Measurements from ENCODE around the gene ZNF593OS.

The ZNF593OS gene

GRCh38 chr1:26158908-26159742 is 12.5 kb downstream of the ZNF593OS start, which contains the start of gene FAM110D:
TSS of gene FAM110D (plus strand) at chr1:26159079. CDS start at chr1:26161292, 2,213 bp downstream.
- no peak for DNase-seq

- DNase-seq = no peak
These were observed 13.2 kb downstream of the ZNF593OS start for GRCh38 chr1:26158271-26158907.

DNA sequence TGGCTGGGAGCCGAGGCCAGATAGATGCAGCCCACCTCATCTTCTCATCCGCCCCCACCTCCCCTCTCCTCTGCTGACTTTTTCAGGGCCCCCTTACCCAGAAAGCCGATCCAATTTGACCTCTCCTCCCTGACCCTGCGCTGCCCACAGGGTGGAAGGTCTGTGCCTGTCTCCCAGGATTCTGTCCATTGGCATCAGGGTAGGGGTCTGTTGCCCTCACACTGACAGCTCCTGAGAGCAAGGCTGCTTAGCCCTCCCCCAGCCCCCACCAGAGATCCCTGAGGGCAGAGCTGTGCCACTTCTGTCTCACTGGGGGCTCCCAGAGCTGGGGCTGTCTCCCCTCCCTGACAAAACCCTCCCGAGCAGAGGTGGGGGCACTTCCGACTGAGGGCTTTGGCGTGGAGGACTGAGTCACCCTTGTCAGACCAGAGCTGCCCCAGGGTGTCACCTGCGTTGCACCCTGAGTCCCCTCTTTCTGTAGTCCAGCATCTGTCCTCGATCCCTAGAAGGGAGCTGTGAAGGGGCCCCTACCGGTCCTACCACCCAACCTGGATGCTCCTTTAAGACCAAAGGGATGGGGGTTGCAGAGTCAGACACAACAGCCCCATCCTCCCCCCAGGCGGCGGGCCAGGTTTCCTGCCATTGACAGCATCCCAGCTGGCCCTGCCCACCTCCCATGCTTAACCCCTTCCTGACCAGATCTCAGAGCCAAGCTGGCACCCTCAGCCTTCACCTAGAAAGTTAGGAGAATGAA is 15.2 kb downstream of the ZNF593OS start:
- DNase-seq = no peak

GRCh38 chr1:26155370-26156284 is 16.0 kb downstream of the ZNF593OS start:
- no peak for DNase-seq

DNA sequence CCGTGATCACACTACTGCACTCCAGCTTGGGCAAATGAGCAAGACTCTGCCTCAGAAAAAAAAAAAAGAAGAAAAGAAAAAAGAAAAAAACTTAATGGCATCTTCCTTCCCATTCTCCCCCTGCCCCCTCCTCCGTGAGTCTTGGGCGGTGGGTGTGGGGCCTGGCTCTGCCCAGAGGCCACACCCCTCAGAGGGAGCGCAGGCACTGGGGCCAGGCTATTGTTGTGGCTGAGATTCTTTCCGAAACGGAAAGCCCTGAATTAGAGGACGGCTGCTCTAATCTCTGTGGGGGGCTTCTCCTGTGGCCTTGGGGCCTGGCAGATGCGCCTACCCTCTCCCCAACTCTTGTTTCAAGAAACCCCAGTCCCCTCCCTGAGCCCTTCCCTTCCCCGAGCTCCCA is 16.9 kb downstream of the ZNF593OS start:
- no peak for DNase-seq

- no peak for DNase-seq
These were observed 17.6 kb downstream of the ZNF593OS start for GRCh38 chr1:26153966-26154532.

DNA sequence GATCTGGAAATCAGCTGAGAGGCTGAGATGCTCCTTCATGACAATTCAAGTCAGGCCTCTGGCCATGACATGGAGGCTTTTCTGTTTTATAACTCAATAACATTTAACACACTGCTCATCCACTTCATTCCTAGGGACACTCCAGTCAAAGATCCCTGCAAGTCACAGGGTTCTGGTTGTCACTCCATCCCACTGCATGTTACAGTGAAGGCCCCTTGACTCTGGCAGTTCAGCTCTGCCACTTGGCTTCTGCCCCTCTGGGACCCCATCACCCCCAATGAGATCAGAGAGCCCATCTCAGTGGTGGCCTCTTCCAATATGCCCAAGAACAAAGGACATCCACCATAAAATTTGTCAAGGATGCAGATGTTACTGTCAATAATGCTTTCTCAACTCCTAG is 22.7 kb downstream of the ZNF593OS start:
- no peak for DNase-seq

DNA sequence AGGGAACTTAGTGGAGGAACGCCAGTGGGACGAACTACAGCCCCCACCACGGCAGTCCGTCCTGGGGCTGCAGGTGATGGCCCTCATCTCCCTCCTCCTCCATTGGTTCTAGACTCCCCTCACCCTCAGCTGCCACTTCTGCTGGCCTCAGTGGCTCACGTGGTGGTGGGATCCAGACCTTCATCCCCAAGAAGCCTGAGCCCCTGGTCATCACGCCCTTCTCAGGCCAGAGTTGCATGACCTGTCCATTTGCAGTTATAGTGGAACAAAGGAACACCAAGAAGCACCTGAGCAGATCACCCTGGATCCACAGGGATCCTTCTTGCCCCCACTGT is 25.7 kb downstream of the ZNF593OS start:
- DNase-seq = no peak

- peak; percentile 64 for DNase-seq
These were observed 26.3 kb downstream of the ZNF593OS start for GRCh38 chr1:26145041-26145959.

DNA sequence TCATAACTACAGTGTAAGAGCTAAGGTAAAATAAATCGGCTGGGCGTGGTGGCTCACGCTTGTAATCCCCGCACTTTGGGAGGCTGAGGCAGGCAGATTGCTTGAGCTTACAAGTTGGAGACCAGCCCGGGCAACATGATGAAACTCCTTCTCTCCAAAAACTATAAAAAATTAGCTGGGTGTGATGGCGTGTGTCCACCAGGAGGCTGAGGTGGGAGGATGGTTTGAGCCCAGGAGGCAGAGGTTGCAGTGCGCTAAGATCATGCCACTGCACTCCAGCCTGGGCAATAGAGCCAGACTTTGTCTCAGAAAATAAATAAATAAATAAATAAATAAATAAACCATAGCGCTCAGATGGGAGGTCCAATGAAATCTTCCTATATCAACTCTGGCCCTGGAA is 29.5 kb downstream of the ZNF593OS start:
- no peak for DNase-seq

- DNase-seq = no peak
These were observed 32.6 kb downstream of the ZNF593OS start for GRCh38 chr1:26138974-26139558.

- DNase-seq = no peak
These were observed 37.2 kb downstream of the ZNF593OS start for GRCh38 chr1:26134466-26134865.

GRCh38 chr1:26132834-26133167 is 38.8 kb downstream of the ZNF593OS start:
- DNase-seq = no peak

DNA sequence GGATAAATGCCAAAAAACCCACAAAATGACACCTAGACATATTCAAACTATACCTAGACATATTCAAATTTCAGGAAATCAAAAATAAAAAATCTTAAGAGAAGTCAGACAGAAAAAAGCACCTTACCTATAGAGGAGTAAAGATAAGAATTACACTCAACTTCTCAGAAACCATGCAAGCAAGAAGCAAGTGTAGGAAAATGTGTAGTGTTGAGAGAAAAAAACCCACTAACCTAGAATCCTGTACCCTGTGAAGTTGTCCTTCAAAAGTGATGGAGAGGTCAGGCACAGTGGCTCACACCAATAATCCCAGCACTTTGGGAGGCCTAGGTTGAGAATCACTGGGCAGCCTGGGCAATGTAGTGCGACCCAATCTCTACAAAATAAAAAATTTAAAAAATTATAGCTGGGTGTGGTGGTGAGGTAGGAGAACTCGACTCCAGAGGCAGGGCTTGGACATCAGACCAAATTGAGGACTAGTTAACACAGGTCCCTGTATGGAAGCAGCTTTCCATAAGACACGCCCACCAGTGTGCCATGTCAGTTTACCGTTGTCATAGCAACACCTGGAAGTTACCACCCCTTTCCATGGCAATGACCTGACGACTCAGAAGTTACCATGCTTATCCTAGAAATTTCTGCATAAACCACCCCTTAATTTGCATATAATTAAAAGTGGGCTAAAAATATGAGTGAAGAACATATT is 39.4 kb downstream of the ZNF593OS start:
- no peak for DNase-seq

DNA sequence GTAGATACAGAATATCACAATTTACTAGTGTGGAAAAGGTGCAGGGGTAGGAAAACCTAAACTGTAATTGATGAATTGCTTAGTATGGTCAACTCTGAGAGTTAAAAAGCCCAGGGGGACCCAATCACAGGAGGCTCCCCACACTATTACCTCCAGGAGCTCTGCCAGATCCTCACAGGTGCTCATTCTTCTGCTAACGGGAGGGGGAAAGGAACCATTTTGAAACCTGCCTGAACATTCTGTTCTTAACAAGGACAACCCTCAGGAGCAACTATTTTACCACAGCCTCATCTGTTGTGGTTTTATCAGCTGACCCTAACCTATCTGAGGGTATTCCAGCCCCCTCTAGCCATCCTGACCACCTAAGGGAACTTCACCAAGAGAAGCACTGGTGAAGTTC is 40.9 kb downstream of the ZNF593OS start:
- no peak for DNase-seq

DNA sequence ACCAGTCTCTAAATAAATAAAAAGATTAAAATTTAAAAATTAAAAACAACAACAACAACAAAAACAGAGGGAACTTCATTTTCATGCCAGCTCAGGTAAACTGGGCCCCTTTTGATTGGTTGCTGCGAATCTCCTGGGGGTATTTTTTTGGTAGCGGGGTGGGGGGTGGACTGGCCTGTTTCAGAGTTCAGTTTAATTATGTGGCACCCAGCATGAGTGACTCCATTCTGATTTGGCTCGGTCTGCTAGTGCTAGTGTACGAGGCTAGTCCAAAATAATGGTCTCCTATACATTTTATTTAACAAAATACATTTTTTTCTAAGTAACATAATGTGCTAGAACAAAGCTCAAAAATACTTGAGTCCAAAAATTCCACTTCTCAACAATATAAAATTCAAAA is 41.9 kb downstream of the ZNF593OS start:
- DNase-seq = no peak

DNA sequence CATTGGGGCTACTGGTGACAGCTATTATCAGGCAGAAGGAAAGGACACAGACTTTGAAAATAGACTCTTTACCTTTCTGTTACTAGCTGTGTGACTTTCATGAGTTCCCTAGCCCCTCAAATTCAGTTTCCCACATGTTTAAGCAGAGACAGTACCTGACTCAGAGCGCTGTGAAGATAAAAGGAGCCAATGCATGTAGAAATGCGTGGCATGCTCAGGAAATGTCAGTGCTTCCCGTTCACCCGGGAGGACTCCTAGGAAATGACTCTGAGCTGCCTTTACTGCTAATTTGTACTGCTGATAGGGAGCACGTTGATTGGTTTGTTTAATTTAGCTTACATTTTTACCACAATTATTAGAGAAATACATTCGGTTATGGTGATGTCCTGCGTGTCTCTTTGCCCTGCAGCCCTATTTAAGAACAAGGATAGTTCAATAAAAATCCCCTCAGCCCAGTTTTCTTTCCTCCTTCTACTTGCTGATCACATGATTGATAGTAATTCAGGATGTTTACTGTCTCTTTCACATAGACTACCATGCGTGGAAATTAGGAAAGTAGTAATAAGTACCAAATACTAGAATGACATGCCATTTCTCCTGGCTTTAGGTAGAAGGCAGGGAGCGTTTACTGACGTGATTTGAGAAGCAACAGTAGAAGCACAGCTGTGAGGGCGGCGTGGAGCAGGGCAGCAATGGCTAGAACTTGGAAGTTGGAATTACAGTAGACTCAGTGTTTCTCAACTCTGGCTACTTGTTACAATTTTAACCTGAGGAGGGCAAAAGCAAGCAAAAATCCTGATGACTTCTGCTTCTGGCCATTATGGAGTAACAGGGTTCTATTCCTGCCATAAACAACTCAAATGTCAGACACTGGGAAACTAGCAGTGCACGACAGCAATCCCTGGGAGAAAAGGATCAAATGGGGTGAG is 44.1 kb downstream of the ZNF593OS start:
- DNase-seq = no peak

DNA sequence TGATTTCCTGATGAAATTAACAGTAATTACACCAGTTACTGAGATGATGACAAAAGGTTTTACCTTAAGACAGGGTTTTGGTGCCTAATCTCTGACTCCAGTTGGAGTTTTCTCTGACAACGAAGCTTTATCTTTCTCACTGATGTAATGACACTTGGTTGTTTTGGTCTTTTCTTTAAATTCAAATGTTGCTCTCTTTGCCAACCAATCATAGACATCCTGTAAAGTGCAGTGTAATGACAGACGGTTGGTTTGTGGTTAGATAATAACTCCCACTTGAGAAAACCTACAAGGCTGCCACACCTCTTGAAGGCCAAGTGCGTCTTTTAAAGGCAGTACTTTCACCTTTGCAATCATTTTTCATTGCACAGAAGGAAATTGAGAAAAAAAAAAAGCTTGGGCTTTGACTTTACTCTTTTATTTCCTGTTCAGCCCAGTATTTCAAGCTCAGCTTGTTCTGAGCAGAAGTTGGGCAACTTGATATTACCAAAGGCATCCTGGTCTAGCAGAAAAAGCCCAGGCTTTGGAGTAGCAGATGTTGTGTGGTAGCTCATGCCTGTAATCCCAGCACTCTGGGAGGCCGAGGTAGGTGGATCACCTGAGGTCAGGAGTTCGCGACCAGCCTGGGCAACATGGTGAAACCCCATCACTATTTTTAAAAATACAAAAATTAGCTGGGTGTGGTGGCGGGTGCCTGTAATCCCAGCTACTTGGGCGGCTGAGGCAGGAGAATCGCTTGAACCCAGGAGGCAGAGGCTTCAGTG is 45.1 kb downstream of the ZNF593OS start:
- peak; percentile 21 for DNase-seq
